ENCODE measurements around the gene ALKBH8. TPM values are rescaled to one million over a fixed set of nuclear protein-coding genes. Genes with fewer than 3 reads are reported as not detected.

ALKBH8 gene
- total RNA-seq, 1 experiment from 2014 or later: 15.7 TPM

DNA sequence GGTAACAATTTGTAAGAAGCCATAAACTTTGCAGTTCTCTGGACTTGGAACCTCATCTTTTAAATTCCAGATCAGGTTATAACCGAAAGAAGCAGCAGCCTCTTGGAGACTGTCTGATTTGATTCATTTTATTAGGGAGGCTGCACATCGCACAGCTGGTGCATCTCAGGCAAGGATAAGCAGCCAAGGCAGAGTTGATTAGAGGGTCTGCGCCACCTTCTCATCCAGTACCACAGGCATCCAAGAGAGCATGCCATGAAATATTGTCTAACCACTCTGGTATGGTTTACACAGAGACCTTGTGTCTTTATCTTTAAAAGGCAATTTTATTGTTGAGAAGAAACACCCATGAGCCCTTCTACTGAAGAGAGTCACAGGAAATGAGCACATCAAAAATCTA, 91.7 kb downstream of the ALKBH8 start:
- BruUV-seq (replicated peaks): no TSS peak
- intact Hi-C loops (cut with micrococcal nuclease; ENCODE audit: unreplicated experiment): no loop called here
- no peaks in the 10 kb centered on the region for H3K36me3 ChIP-seq (ENCODE audit: control insufficient read depth, insufficient read depth, low read length)
- Mint-ChIP-seq H3K4me1 (ENCODE audit: low read depth, unreplicated experiment) (no peaks in the 10 kb centered on the region), H3K27me3 (ENCODE audit: insufficient read depth, unreplicated experiment) (peaks cover 10% of the 10 kb centered on the region), H3K4me3 (ENCODE audit: unreplicated experiment) (no peak overlapping the region), H3K36me3 (ENCODE audit: insufficient read depth, unreplicated experiment) (no peaks in the 10 kb centered on the region), H3K27ac (ENCODE audit: unreplicated experiment) (no peak overlapping the region), H3K9me3 (ENCODE audit: unreplicated experiment) (no peaks in the 10 kb centered on the region)
- H3K4me3 ChIP-seq (ENCODE audit: low read depth, low read length): no peak overlapping the region
- ChIA-PET POLR2A (no interaction called here), CTCF (no interaction called here)
- 0 out of 2 replicates have a peak, but pooled peaks cover 4% of the 10 kb centered on the region for H3K4me1 ChIP-seq
- no peaks in the 10 kb centered on the region; the same call in 1 of the 2 replicates for H3K27me3 ChIP-seq (replicated peaks; ENCODE audit: control insufficient read depth, insufficient read depth, low read length)
- DNase-seq: no peak
- TF ChIP-seq, protein P1, sequence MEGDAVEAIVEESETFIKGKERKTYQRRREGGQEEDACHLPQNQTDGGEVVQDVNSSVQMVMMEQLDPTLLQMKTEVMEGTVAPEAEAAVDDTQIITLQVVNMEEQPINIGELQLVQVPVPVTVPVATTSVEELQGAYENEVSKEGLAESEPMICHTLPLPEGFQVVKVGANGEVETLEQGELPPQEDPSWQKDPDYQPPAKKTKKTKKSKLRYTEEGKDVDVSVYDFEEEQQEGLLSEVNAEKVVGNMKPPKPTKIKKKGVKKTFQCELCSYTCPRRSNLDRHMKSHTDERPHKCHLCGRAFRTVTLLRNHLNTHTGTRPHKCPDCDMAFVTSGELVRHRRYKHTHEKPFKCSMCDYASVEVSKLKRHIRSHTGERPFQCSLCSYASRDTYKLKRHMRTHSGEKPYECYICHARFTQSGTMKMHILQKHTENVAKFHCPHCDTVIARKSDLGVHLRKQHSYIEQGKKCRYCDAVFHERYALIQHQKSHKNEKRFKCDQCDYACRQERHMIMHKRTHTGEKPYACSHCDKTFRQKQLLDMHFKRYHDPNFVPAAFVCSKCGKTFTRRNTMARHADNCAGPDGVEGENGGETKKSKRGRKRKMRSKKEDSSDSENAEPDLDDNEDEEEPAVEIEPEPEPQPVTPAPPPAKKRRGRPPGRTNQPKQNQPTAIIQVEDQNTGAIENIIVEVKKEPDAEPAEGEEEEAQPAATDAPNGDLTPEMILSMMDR (IDR thresholded peaks at IDR 0.05; ENCODE audit: insufficient read depth in 1 of 2, low read depth in 1 of 2, low read length in 1 of 2, severe bottlenecking in 1 of 2, unreplicated experiment in 1 of 2): no peak
- H3K9me3 ChIP-seq: no peaks in the 10 kb centered on the region; the same call in 1 of the 2 replicates

DNA sequence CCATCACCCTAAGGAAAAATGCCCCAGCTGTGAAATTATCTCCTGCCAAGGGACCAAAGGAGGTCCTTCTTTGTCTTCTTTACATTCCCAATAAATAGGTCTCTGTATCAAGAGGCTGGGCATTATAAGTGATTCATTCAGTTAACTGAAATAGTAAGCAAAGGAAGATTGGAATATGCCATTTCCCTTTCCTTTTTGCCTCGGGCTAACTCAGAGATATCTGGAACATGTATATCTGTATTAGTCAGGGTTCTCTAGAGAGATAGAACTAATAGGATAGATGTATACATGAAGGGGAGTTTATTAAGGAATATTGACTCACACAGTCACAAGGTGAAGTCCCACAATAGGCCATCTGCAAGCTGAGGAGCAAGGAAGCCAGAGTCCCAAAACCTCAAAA, 92.6 kb downstream of the ALKBH8 start:
- H3K9me3 Mint-ChIP-seq (ENCODE audit: unreplicated experiment): no peaks in the 10 kb centered on the region
- TF ChIP-seq, protein P1 (IDR thresholded peaks at IDR 0.05; ENCODE audit: insufficient read depth in 1 of 2, low read depth in 1 of 2, low read length in 1 of 2, severe bottlenecking in 1 of 2, unreplicated experiment in 1 of 2): no peak
- peaks cover 10% of the 10 kb centered on the region for H3K27me3 Mint-ChIP-seq (ENCODE audit: insufficient read depth, unreplicated experiment)
- no peak overlapping the region for H3K4me3 Mint-ChIP-seq (ENCODE audit: unreplicated experiment)
- H3K36me3 Mint-ChIP-seq (ENCODE audit: insufficient read depth, unreplicated experiment): no peaks in the 10 kb centered on the region
- ChIA-PET POLR2A (no interaction called here), CTCF (no interaction called here)
- BruUV-seq (replicated peaks): no TSS peak
- H3K4me1 Mint-ChIP-seq (ENCODE audit: low read depth, unreplicated experiment): no peaks in the 10 kb centered on the region
- intact Hi-C loops (cut with micrococcal nuclease; ENCODE audit: unreplicated experiment): no loop called here
- no peak overlapping the region for H3K4me3 ChIP-seq (ENCODE audit: low read depth, low read length)
- no peak overlapping the region for H3K27ac Mint-ChIP-seq (ENCODE audit: unreplicated experiment)
- no peaks in the 10 kb centered on the region for H3K36me3 ChIP-seq (ENCODE audit: control insufficient read depth, insufficient read depth, low read length)
- DNase-seq: no peak
- H3K4me1 ChIP-seq: 0 out of 2 replicates have a peak, but pooled peaks cover 4% of the 10 kb centered on the region
- no peaks in the 10 kb centered on the region for H3K9me3 ChIP-seq
- no peaks in the 10 kb centered on the region; the same call in 1 of the 2 replicates for H3K27me3 ChIP-seq (replicated peaks; ENCODE audit: control insufficient read depth, insufficient read depth, low read length)

DNA sequence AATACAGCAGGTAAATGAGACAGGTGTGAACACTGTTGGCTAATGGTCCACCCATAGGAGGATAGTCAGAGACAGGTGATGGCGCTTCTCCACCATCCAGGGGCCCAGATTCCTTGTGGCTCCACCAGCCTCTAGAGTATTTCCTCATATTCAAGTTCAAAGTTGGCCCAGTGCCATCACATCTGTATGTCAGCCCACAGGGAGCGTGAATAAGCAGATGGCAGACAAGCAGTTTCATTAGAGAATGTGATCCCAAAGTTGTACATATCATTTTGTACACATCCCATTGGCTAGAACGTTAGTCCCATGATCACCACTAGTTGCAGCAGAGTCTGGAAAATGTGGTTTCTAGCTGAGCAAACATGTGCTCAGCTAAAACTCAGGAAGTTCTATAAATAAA, 96.9 kb downstream of the ALKBH8 start:
- Histone ChIP-seq H3K36me3 (ENCODE audit: control insufficient read depth, insufficient read depth, low read length) (no peaks in the 10 kb centered on the region), H3K27me3 (replicated peaks; ENCODE audit: control insufficient read depth, insufficient read depth, low read length) (no peaks in the 10 kb centered on the region), H3K4me3 (ENCODE audit: low read depth, low read length) (no peak overlapping the region), H3K4me1 (0 out of 2 replicates have a peak, but pooled peaks cover 4% of the 10 kb centered on the region), H3K9me3 (0 out of 2 replicates have a peak, but pooled peaks cover 3% of the 10 kb centered on the region)
- CTCF ChIA-PET: no interaction called here
- Mint-ChIP-seq H3K4me3 (ENCODE audit: unreplicated experiment) (no peak overlapping the region), H3K27ac (ENCODE audit: unreplicated experiment) (no peak overlapping the region), H3K4me1 (ENCODE audit: low read depth, unreplicated experiment) (no peaks in the 10 kb centered on the region), H3K9me3 (ENCODE audit: unreplicated experiment) (no peaks in the 10 kb centered on the region), H3K36me3 (ENCODE audit: insufficient read depth, unreplicated experiment) (no peaks in the 10 kb centered on the region), H3K27me3 (ENCODE audit: insufficient read depth, unreplicated experiment) (no peaks in the 10 kb centered on the region)
- no peak for DNase-seq
- no TSS peak for BruUV-seq (replicated peaks)
- intact Hi-C loops (cut with micrococcal nuclease; ENCODE audit: unreplicated experiment): no loop called here
- POLR2A ChIA-PET: no interaction called here
- TF ChIP-seq, protein P1 (IDR thresholded peaks at IDR 0.05; ENCODE audit: insufficient read depth in 1 of 2, low read depth in 1 of 2, low read length in 1 of 2, severe bottlenecking in 1 of 2, unreplicated experiment in 1 of 2): no peak

Data from Caco-2 (cell line).